SK-N-MC (cell line): Measurements from ENCODE around the gene KCNMA1.

Experiments
- EZH2 ChIP-seq: fragments of 200-600 bp; sonication (generic); IDR thresholded peaks from one replicate; pipeline ENCODE4 v1.6.1; 2017; ENCODE audit warnings: antibody characterized with exemption
- POLR2AphosphoS5 ChIP-seq: IDR thresholded peaks from 2 replicates; pipeline ENCODE4 v1.6.1; 2012; ENCODE audit warnings: mild to moderate bottlenecking, low read depth, low read length, borderline replicate concordance

DNA sequence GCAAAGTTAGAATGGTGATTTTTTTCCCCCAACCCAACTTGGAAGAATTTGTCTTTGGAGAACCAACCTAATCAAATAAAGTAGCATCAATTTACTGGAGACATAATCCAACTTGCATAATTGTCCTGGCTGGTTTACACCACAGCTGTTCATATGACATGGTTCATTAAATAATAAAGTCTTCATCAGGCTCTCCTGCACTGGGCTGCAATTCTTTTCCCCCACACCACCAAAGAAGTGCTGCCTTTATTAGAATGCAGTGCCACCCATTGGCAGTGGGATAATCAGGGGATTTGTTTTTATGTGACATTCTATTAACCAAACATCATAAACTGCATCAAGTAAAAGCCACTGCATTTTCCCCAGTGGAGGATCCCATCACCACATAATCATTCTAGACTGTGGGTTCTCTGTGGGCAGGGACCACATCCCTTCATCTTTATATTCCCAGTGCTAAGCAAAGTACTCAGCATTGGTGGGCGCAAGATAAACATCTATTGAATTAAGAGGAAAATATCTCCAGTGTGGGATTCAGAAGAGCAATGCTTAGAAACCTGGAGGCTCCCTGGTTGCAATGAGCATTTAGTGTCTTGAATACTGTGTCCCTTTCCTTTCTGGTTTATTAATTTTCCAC, 322.0 kb downstream of the KCNMA1 start:
- TF ChIP-seq EZH2 (no peak), POLR2AphosphoS5 (no peak)
